ENCODE data around the gene ADARB2.

- TF ChIP-seq ZNF384 (IDR thresholded peaks at IDR 0.05) (no peak), BHLHE40 (IDR thresholded peaks at IDR 0.05; ENCODE audit: borderline replicate concordance) (no peak), L3MBTL2 (conservative IDR thresholded peaks at IDR 0.05) (no peak), NFRKB (IDR thresholded peaks at IDR 0.05) (no peak), SUZ12 (IDR thresholded peaks at IDR 0.05) (no peak), FOXM1 (IDR thresholded peaks at IDR 0.05; ENCODE audit: borderline replicate concordance) (no peak)
Measured at GRCh38 chr10:1626835-1627234, 110.5 kb downstream of the ADARB2 start.

Measured in HEK293T (cell line).